Heart left ventricle (tissue), 13 donors: ENCODE results near the gene PRKN.

ENCODE experiments used
- POLR2A ChIP-seq, 2 donors: fragments of 450-650 bp; IDR thresholded peaks; one replicate each; pipeline ENCODE4 v1.6.1; 2017; ENCODE audit warnings: antibody characterized with exemption in 2 of 2, mild to moderate bottlenecking in 2 of 2, moderate library complexity in 2 of 2
- TF ChIP-seq, protein P1 (sequence below), 12 donors: fragments of 200-600 bp; sonication (generic) in 4 of 12; IDR thresholded peaks; one replicate each; pipeline versions ENCODE4 v1.5.0 to v1.8.0; 2018 to 2022; ENCODE audit warnings: antibody characterized with exemption in 12 of 12, mild to moderate bottlenecking in 5 of 12
- donor health status: ischemic (EF 13 %, LVEDD 7.1; RV severe dilation, severe dysfunction).
- donor health status: DM: no; HTN: yes; CAD: no.
- donor health status: DM: no; HTN: no; CAD: no.
- donor health status: ischemic (EF 25% LVEDD 6.9; RV normal size, moderate dysfunction).
- donor health status: ischemic (EF 25% LVEDD 5.7; RV mildly dilated, moderate dysfunction).
- donor health status: ischemic (EF 35%, LVEDD 5.7; RV mildly dilated, moderate dysfunction).
- donor health status: nonischemic (EF 11% LVEDD 7.7; RV severe dilation, severe dysfunction).
- donor health status: DM: yes; HTN: yes; CAD: no.
- donor health status: PGD.
- donor health status: ischemic (EF 29% LVEDD 5.4; RV normal size, mild dysfunction).
- donor health status: nonischemic (EF 23%, LVEDD 6.1; RV moderate dilation, normal function).

DNA sequence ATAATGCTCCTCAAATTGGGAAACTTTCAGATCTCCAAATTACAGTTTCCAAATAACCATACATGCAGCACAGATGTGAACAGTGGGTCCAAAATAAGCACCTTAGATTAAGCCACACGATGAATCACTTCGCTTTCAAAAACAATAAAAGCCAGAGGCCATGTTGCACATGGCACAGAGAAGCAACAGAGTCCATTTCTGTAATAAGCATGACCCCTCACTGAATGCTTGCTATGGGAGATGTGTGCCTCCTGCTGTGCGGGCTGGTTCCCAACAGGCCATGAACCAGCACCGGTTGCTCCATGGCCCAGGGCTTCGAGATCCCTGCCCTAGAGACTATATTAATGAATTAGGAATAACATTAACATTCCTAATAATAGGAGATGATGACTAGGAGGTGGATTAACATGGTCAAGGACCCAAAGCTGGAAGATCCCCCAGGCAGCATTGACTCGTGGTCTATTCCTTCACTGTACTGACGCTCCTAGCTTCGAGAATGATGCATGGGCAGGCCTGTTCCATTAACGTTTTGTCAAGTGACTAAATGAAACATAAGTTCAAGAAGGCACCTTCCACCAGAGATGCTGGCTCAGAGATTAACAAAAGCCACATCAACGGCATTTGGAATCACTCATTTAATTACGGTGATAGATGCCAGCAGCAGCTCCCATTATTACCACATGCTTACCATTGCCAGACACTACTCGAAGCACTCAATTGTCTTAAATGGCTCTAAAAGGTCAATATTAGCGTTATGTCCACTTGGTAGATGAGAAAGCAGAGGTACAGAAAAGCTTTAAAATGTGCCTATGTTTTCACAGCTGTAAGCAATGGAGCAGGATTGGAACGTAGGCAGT lies 983.1 kb downstream of the PRKN start:
- TF ChIP-seq, protein P1, sequence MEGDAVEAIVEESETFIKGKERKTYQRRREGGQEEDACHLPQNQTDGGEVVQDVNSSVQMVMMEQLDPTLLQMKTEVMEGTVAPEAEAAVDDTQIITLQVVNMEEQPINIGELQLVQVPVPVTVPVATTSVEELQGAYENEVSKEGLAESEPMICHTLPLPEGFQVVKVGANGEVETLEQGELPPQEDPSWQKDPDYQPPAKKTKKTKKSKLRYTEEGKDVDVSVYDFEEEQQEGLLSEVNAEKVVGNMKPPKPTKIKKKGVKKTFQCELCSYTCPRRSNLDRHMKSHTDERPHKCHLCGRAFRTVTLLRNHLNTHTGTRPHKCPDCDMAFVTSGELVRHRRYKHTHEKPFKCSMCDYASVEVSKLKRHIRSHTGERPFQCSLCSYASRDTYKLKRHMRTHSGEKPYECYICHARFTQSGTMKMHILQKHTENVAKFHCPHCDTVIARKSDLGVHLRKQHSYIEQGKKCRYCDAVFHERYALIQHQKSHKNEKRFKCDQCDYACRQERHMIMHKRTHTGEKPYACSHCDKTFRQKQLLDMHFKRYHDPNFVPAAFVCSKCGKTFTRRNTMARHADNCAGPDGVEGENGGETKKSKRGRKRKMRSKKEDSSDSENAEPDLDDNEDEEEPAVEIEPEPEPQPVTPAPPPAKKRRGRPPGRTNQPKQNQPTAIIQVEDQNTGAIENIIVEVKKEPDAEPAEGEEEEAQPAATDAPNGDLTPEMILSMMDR (IDR thresholded peaks at IDR 0.05): no peak
- TF ChIP-seq POLR2A (IDR thresholded peaks at IDR 0.05): no peak
